GM12864 (cell line): Measurements from ENCODE around the gene OR2H2.
A peak's percentile ranks its signal among the peaks of the same experiment; 100 is the strongest.

Source experiments
- DNase-seq: peaks from one replicate; pipeline ENCODE4 v3.0.0-alpha.2; 2011; ENCODE audit warnings: low read depth
- H3K4me3 ChIP-seq: 2 replicates; pipeline ENCODE4 v1.5.1; 2011; ENCODE audit warnings: mild to moderate bottlenecking, low read depth, low read length, control low read depth
- CTCF ChIP-seq: IDR thresholded peaks from 2 replicates; pipeline ENCODE4 v1.5.1; 2011; ENCODE audit warnings: low read depth, mild to moderate bottlenecking, moderate library complexity, low read length, control low read depth, inconsistent platforms; ENCODE audit errors: missing control alignments

OR2H2 gene

GRCh38 chr6:29628419-29629281 is 43.7 kb downstream of the OR2H2 start:
- no peak for DNase-seq
- TF ChIP-seq CTCF, result peak; percentile 82
- peak overlapping the region; percentile 46 for H3K4me3 ChIP-seq

GRCh38 chr6:29629571-29629970 is 44.6 kb downstream of the OR2H2 start:
- no peak overlapping the region for H3K4me3 ChIP-seq
- no peak for TF ChIP-seq CTCF
- DNase-seq, result no peak

- no peak overlapping the region for H3K4me3 ChIP-seq
- DNase-seq, result no peak
- no peak for TF ChIP-seq CTCF
These were observed 45.4 kb downstream of the OR2H2 start for GRCh38 chr6:29630315-29630714.

- TF ChIP-seq CTCF, result no peak
- no peak overlapping the region for H3K4me3 ChIP-seq
- DNase-seq, result no peak
These were observed 46.4 kb downstream of the OR2H2 start for GRCh38 chr6:29631209-29631810.

GRCh38 chr6:29631860-29632731 is 47.2 kb downstream of the OR2H2 start:
- H3K4me3 ChIP-seq, result peak overlapping the region; percentile 57
- TF ChIP-seq CTCF, result no peak
- DNase-seq, result no peak

- peak within 1 kb of the TSS; percentile 57 for H3K4me3 ChIP-seq
- no peak for TF ChIP-seq CTCF
- no peak for DNase-seq
These were observed 48.0 kb downstream of the OR2H2 start, which contains the start of gene GABBR1 for GRCh38 chr6:29632789-29633533. TSS of gene GABBR1 (minus strand) at chr6:29633183. CDS start at chr6:29632385, 798 bp downstream.
